Upper lobe of left lung (tissue), 6 donors: ENCODE measurements around the gene SGPL1. TPM values are rescaled to one million over a fixed set of nuclear protein-coding genes. Genes with fewer than 3 reads are reported as not detected.

ENCODE experiments used
- ATAC-seq, 2 donors: fragments of 200-7000 bp; cut with Tn5 transposase; one replicate each; pipeline ENCODE4 v1.9.1; 2022; ENCODE audit warnings: mild to moderate bottlenecking in 2 of 2, moderate library complexity in 2 of 2; ENCODE audit not compliant: low FRiP score in 2 of 2
- DNase-seq, 2 donors: peaks; one replicate each; pipeline ENCODE4 v3.0.0-alpha.2; 2019 to 2020
- H3K27ac ChIP-seq, 4 donors: fragments of 200-600 bp; sonication (generic); one replicate each; pipeline ENCODE4 v1.5.1; 2016 to 2019
- H3K27me3 ChIP-seq, 4 donors: fragments of 200-600 bp; sonication (generic); one replicate each; pipeline ENCODE4 v1.5.1; 2017 to 2019
- H3K36me3 ChIP-seq, 4 donors: fragments of 200-600 bp; sonication (generic); one replicate each; pipeline ENCODE4 v1.5.1; 2016 to 2019
- H3K4me1 ChIP-seq, 4 donors: fragments of 200-600 bp; sonication (generic); one replicate each; pipeline ENCODE4 v1.5.1; 2018 to 2019
- H3K4me3 ChIP-seq, 4 donors: fragments of 200-600 bp; sonication (generic); one replicate each; pipeline ENCODE4 v1.5.1; 2017 to 2019; ENCODE audit warnings: mild to moderate bottlenecking in 2 of 4, moderate library complexity in 1 of 4
- H3K9me3 ChIP-seq, 4 donors: fragments of 200-600 bp; sonication (generic); one replicate each; pipeline ENCODE4 v1.5.1; 2018 to 2019
- CTCF ChIP-seq, 6 experiments: fragments of 450-650 bp in 4 of 6; fragments of 200-600 bp in 2 of 6; sonication (generic) in 2 of 6; IDR thresholded peaks; one replicate each; pipeline ENCODE4 v1.5.1; 2016 to 2019; ENCODE audit warnings: antibody characterized with exemption in 6 of 6
- EP300 ChIP-seq, 4 donors: sonication (generic); formaldehyde crosslinking; IDR thresholded peaks; one replicate each; pipeline ENCODE4 v1.5.1; 2017; ENCODE audit warnings: antibody characterized with exemption in 4 of 4, control low read depth in 2 of 4
- POLR2A ChIP-seq, 4 donors: fragments of 450-650 bp; IDR thresholded peaks; one replicate each; pipeline ENCODE4 v1.5.1; 2016 to 2017; ENCODE audit warnings: antibody characterized with exemption in 4 of 4, mild to moderate bottlenecking in 2 of 4
- POLR2AphosphoS5 ChIP-seq, 2 donors: sonication (generic); formaldehyde crosslinking; IDR thresholded peaks; one replicate each; pipeline ENCODE4 v1.5.1; 2017; ENCODE audit warnings: antibody characterized with exemption in 2 of 2
- WGBS, 2 donors: methylation state at CpG; one replicate each; pipeline ENCODE4 v1.1.5; 2017 to 2018; 5-methylcytosine and 5-hydroxymethylcytosine counted together
- total RNA-seq, 6 donors: library from RNA; depleted of rRNA in 4 of 6; stranded (reverse); fragments of >200 nt in 4 of 6; gene quantifications; one replicate each; pipeline versions ENCODE4 v1.1.0 to v1.2.1, GENCODE V29; 2016 to 2021
- donor health status: DM: no; HTN: no; CAD: no; lungs with moderate emphysema.
- donor health status: DM: no; HTN: yes; CAD: no; lungs with severe emphysema.

The SGPL1 gene
- total RNA-seq, 6 donors from 2014 or later: 18.4 to 43.8 (median 30.4) TPM

GRCh38 chr10:70913191-70913892 lies 97.6 kb downstream of the SGPL1 start:
- no peaks in the 10 kb centered on the region for H3K36me3 ChIP-seq
- H3K27ac ChIP-seq: no peak overlapping the region
- WGBS, 2 donors: 50 to 58% methylated on average over 6 of the region's 6 CpGs
- H3K4me3 ChIP-seq: no peak overlapping the region
- H3K9me3 ChIP-seq: no peaks in the 10 kb centered on the region
- DNase-seq: no peak
- H3K4me1 ChIP-seq: no peaks in the 10 kb centered on the region
- ATAC-seq: no peak
- TF ChIP-seq EP300 (IDR thresholded peaks at IDR 0.05): no peak
- no peak for TF ChIP-seq CTCF (IDR thresholded peaks at IDR 0.05)
- TF ChIP-seq POLR2AphosphoS5 (IDR thresholded peaks at IDR 0.05): no peak
- TF ChIP-seq POLR2A (IDR thresholded peaks at IDR 0.05): no peak
- H3K27me3 ChIP-seq: no peaks in the 10 kb centered on the region

- no peak overlapping the region for H3K27ac ChIP-seq
- TF ChIP-seq POLR2A (IDR thresholded peaks at IDR 0.05) (no peak), CTCF (IDR thresholded peaks at IDR 0.05) (no peak), EP300 (IDR thresholded peaks at IDR 0.05) (no peak), POLR2AphosphoS5 (IDR thresholded peaks at IDR 0.05) (no peak)
- no peaks in the 10 kb centered on the region for H3K9me3 ChIP-seq
- DNase-seq: no peak
- H3K4me3 ChIP-seq: no peak overlapping the region
- WGBS, 2 donors: 89 to 100% methylated on average over 1 to 3 of the region's 3 CpGs
- no peaks in the 10 kb centered on the region for H3K4me1 ChIP-seq
- ATAC-seq: no peak
- no peaks in the 10 kb centered on the region for H3K27me3 ChIP-seq
- H3K36me3 ChIP-seq: no peaks in the 10 kb centered on the region
Measured at GRCh38 chr10:70913893-70914240, 98.1 kb downstream of the SGPL1 start.

GRCh38 chr10:70914316-70914864 lies 98.6 kb downstream of the SGPL1 start:
- WGBS, 2 donors: 81 to 86% methylated on average over 6 to 10 of the region's 10 CpGs
- Histone ChIP-seq H3K27me3 (no peaks in the 10 kb centered on the region), H3K36me3 (no peaks in the 10 kb centered on the region), H3K27ac (no peak overlapping the region), H3K4me1 (no peaks in the 10 kb centered on the region), H3K9me3 (no peaks in the 10 kb centered on the region), H3K4me3 (no peak overlapping the region)
- ATAC-seq (no peak), DNase-seq (no peak)
- TF ChIP-seq CTCF (IDR thresholded peaks at IDR 0.05): no peak
- TF ChIP-seq POLR2A (IDR thresholded peaks at IDR 0.05): no peak
- no peak for TF ChIP-seq POLR2AphosphoS5 (IDR thresholded peaks at IDR 0.05)
- no peak for TF ChIP-seq EP300 (IDR thresholded peaks at IDR 0.05)

DNA sequence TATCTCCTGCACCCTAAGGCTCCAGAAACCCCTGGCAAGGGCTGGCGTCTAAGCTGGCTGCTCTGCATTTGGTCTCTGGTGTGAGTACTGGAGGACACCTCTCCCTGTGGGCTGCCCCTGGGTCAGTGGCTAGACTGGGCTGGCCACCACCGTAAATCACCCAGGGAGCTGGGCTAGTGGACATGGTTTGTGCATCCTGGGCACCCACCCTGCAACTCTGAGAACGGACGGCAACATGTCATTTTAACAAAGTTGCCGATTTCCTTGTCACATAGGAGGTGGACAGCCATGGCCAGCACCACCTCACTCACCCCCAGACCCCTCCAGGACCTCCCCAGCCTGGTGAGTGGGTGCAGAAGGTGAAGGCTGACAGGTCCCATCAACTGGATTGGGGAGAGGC lies 99.5 kb downstream of the SGPL1 start:
- H3K36me3 ChIP-seq: no peaks in the 10 kb centered on the region
- H3K9me3 ChIP-seq: no peaks in the 10 kb centered on the region
- peaks cover 0 to 3% (median 0%) of the 10 kb centered on the region in 4 donors for H3K4me1 ChIP-seq
- 83 to 89% methylated on average over 2 to 5 of the region's 5 CpGs for WGBS, 2 donors
- ATAC-seq (no peak), DNase-seq (no peak)
- H3K27ac ChIP-seq: no peak overlapping the region
- no peak for TF ChIP-seq POLR2A (IDR thresholded peaks at IDR 0.05)
- no peak for TF ChIP-seq EP300 (IDR thresholded peaks at IDR 0.05)
- TF ChIP-seq CTCF (IDR thresholded peaks at IDR 0.05): no peak
- TF ChIP-seq POLR2AphosphoS5 (IDR thresholded peaks at IDR 0.05): no peak
- H3K27me3 ChIP-seq: no peaks in the 10 kb centered on the region
- no peak overlapping the region for H3K4me3 ChIP-seq

- no peak for ATAC-seq
- peaks cover 0 to 5% (median 0%) of the 10 kb centered on the region in 4 donors for H3K4me1 ChIP-seq
- WGBS, 2 donors: 84 to 89% methylated on average over 9 of the region's 9 CpGs
- no peak for DNase-seq
- no peaks in the 10 kb centered on the region for H3K36me3 ChIP-seq
- TF ChIP-seq POLR2AphosphoS5 (IDR thresholded peaks at IDR 0.05): no peak
- no peak for TF ChIP-seq CTCF (IDR thresholded peaks at IDR 0.05)
- TF ChIP-seq EP300 (IDR thresholded peaks at IDR 0.05): no peak
- no peak for TF ChIP-seq POLR2A (IDR thresholded peaks at IDR 0.05)
- no peaks in the 10 kb centered on the region for H3K9me3 ChIP-seq
- no peaks in the 10 kb centered on the region for H3K27me3 ChIP-seq
- no peak overlapping the region for H3K4me3 ChIP-seq
- H3K27ac ChIP-seq: no peak overlapping the region
Measured at GRCh38 chr10:70915806-70916205, 100.1 kb downstream of the SGPL1 start.
